PFSK-1 (cell line): ENCODE data around the gene KMT2B.

ENCODE experiments used
- FOXP2 ChIP-seq: optimal IDR thresholded peaks from 2 replicates; pipeline ENCODE3; 2011; ENCODE audit warnings: borderline replicate concordance, control low read depth, inconsistent platforms; ENCODE audit not compliant: insufficient read depth; ENCODE audit errors: extremely low read length, extremely low read depth
- POLR2AphosphoS5 ChIP-seq: IDR thresholded peaks from 2 replicates; pipeline ENCODE4 v1.6.1; 2012; ENCODE audit warnings: low read depth, mild to moderate bottlenecking, control low read depth, low read length, moderate library complexity
- SIN3A ChIP-seq: IDR thresholded peaks from 2 replicates; pipeline ENCODE4 v1.6.1; 2012; ENCODE audit warnings: mild to moderate bottlenecking, low read length, moderate library complexity, borderline replicate concordance; ENCODE audit not compliant: insufficient read depth
- TAF1 ChIP-seq: IDR thresholded peaks from 2 replicates; pipeline ENCODE4 v1.6.1; 2012; ENCODE audit warnings: low read length, control low read depth, borderline replicate concordance; ENCODE audit not compliant: insufficient read depth
- TF ChIP-seq, protein P1 (sequence below), 2 experiments: IDR thresholded peaks; 2 replicates each; pipeline versions ENCODE4 v1.6.1 to v1.8.0; 2011 to 2012; ENCODE audit warnings: low read depth in 2 of 2, low read length in 2 of 2, control low read depth in 1 of 2, inconsistent platforms in 1 of 2, mild to moderate bottlenecking in 1 of 2, moderate library complexity in 1 of 2; ENCODE audit not compliant: insufficient read depth in 1 of 2

KMT2B gene

DNA sequence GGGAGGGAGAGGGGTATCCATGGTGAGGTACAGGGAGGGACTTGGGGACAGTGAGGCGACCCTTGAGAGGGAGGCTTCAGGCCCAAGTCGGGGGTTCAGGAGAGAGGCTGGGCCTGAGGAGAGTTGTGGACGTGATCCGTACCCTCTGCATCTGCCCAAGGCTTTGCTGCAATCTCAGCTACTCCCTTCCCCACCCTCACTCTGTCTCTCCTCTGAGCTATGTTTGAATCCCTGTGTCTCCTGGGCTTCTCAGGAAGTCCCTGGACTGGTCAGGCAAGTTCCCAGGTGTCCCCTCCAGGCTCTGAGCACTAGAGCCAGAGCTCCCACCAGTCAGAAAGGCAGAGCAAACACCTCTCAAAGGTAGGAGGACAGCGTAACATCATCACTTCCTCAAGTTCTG, 32.4 kb downstream of the KMT2B start:
- TF ChIP-seq POLR2AphosphoS5, result no peak
- TF ChIP-seq FOXP2, result no peak
- no peak for TF ChIP-seq SIN3A
- TF ChIP-seq, protein P1, sequence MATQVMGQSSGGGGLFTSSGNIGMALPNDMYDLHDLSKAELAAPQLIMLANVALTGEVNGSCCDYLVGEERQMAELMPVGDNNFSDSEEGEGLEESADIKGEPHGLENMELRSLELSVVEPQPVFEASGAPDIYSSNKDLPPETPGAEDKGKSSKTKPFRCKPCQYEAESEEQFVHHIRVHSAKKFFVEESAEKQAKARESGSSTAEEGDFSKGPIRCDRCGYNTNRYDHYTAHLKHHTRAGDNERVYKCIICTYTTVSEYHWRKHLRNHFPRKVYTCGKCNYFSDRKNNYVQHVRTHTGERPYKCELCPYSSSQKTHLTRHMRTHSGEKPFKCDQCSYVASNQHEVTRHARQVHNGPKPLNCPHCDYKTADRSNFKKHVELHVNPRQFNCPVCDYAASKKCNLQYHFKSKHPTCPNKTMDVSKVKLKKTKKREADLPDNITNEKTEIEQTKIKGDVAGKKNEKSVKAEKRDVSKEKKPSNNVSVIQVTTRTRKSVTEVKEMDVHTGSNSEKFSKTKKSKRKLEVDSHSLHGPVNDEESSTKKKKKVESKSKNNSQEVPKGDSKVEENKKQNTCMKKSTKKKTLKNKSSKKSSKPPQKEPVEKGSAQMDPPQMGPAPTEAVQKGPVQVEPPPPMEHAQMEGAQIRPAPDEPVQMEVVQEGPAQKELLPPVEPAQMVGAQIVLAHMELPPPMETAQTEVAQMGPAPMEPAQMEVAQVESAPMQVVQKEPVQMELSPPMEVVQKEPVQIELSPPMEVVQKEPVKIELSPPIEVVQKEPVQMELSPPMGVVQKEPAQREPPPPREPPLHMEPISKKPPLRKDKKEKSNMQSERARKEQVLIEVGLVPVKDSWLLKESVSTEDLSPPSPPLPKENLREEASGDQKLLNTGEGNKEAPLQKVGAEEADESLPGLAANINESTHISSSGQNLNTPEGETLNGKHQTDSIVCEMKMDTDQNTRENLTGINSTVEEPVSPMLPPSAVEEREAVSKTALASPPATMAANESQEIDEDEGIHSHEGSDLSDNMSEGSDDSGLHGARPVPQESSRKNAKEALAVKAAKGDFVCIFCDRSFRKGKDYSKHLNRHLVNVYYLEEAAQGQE (IDR thresholded peaks at IDR 0.05; ENCODE audit: insufficient read depth in 1 of 2, low read depth in 2 of 2, low read length in 2 of 2), result no peak
- TF ChIP-seq TAF1, result no peak

DNA sequence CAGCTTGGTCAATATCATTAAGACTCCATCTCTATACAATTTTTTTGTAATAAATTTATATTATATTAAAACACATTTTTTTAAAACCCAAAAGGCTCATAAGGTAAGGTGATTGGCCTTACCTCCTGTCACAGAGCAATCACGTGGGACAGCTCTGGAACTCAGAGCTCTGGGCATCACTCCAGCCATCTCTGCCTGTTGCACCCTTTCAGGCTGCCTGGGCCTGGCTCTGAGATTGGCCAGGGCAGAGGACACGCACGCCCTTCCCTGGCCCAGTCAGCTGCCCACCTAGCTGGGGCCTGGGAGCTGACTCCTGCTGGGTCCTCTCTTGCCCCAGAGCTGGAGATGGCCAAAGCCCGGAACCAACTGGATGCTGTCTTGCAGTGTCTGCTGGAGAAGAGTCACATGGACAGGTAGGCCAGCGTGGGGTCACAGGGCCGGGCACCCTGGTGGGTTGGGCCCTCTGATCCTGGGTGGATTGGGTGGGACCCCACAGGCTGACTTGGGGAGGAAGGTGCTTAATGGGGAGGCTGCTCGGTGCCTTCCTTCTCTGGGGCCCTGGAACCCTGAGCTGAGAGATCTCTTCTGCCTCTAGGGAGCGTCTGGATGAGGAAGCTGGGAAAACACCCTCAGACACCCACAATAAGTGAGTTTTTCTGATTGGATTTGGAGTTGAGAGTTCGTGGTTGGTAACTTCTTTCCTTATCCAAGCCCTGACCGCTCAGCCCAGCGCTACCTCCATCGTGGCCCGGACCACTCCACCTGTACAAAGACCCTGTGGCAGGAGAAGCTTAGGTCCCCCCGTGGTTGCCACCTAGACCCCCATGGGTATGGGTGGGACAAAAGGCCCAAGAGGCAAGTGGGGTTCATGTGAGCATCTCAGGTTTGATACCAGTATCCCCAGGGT, 34.3 kb downstream of the KMT2B start:
- no peak for TF ChIP-seq FOXP2
- TF ChIP-seq SIN3A, result no peak
- TF ChIP-seq, protein P1 (IDR thresholded peaks at IDR 0.05; ENCODE audit: insufficient read depth in 1 of 2, low read depth in 2 of 2, low read length in 2 of 2), result no peak
- TF ChIP-seq TAF1, result no peak
- no peak for TF ChIP-seq POLR2AphosphoS5

GRCh38 chr19:35752746-35753350, 35.0 kb downstream of the KMT2B start:
- TF ChIP-seq, protein P1 (IDR thresholded peaks at IDR 0.05; ENCODE audit: insufficient read depth in 1 of 2, low read depth in 2 of 2, low read length in 2 of 2), result no peak
- TF ChIP-seq FOXP2 (no peak), POLR2AphosphoS5 (no peak)

DNA sequence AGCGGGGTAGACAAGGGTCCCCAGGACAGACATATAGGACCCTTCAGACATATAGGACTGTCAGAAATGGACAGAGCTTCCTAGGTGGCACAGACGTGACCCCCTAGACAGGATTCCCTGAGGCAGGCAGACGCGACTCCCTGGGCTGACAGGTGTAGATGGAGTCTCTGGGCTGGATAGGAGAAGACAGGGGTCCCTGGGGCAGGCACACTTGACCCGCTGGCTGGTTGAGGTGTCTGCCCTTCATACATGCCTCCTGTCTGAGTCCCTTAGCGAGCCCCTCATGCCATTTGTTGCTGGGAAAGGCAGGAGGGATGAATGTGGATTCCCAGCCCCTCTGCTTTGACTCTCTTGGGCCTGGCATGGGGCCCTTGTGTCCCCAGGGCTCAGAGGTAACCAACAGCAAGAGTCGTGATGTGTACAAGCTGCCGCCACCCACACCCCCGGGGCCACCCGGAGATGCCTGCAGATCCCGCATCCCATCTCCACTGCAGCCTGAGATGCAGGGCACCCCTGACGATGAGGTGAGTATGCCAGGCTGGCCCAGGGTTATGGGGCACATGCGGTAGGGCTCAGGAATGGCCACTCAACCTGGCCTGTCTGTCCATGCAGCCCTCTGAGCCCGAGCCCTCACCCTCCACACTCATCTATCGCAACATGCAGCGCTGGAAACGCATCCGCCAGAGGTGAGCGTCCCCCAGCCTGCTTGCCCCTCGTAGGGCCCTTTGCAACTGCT, 36.0 kb downstream of the KMT2B start:
- no peak for TF ChIP-seq TAF1
- no peak for TF ChIP-seq POLR2AphosphoS5
- TF ChIP-seq FOXP2, result no peak
- TF ChIP-seq, protein P1 (IDR thresholded peaks at IDR 0.05; ENCODE audit: insufficient read depth in 1 of 2, low read depth in 2 of 2, low read length in 2 of 2), result no peak
- no peak for TF ChIP-seq SIN3A
